MG63 (cell line): ENCODE measurements around the gene CDX1. TPM values are rescaled to one million over a fixed set of nuclear protein-coding genes. Genes with fewer than 3 reads are reported as not detected.

ENCODE experiments used
- DNase-seq: peaks from one replicate; pipeline ENCODE4 v3.0.0-alpha.2; 2020
- H3K27me3 ChIP-seq: fragments of 250-450 bp; sonication (Bioruptor Pico); 2 replicates; pipeline ENCODE4 v1.5.1; 2020; ENCODE audit warnings: mild to moderate bottlenecking, moderate library complexity
- H3K36me3 ChIP-seq: fragments of 250-450 bp; sonication (Bioruptor Pico); 2 replicates; pipeline ENCODE4 v1.5.1; 2020; ENCODE audit warnings: mild to moderate bottlenecking, moderate library complexity
- H3K4me3 ChIP-seq: fragments of 250-450 bp; sonication (Bioruptor Pico); 2 replicates; pipeline ENCODE4 v1.5.1; 2020; ENCODE audit warnings: mild to moderate bottlenecking, moderate library complexity
- H3K9me3 ChIP-seq: fragments of 250-450 bp; sonication (Bioruptor Pico); 2 replicates; pipeline ENCODE4 v1.5.1; 2020; ENCODE audit warnings: mild to moderate bottlenecking, moderate library complexity
- total RNA-seq: library from RNA; depleted of rRNA; stranded (reverse); fragments of >200 nt; shearing (Covaris generic); gene quantifications from 2 replicates; pipeline ENCODE4 v1.2.3, GENCODE V29; 2014; ENCODE audit warnings: low replicate concordance

CDX1 gene
- total RNA-seq, 1 experiment from 2014 or later: 0.07 TPM

DNA sequence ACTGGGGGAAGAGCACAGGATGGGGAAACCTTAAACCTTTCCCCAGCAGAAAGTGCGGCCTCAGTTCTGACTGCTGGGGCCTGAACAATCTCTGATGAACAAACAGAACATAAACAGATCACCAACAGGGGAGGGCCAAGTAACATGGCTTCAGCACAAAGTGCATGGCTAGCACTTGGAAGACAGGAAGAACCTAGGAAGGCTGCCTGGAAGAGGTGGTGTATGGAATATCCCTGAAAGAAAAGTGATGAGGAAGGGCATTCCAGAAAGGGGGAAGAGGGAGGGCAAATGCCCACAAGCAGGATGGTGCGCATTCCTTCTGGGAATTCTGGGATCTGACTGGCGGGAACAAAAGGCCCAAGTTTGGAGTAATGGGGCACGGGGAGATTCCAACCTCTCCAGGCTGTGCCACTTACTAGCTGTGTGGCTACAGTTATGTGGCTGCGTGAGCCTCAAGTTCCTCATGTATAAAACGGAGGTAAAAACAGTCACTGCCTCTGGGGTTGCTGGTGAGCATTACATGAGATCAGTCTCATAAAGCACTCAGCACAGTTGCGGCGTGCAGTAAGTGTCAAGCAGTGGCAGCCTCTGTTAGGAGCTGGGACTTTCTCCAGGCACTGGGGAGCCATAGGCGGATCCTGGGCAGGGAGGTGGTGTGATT, 12.5 kb upstream of the CDX1 start:
- Histone ChIP-seq H3K9me3 (no peaks in the 10 kb centered on the region), H3K4me3 (peak overlapping the region; percentile 40), H3K27me3 (no peaks in the 10 kb centered on the region), H3K36me3 (peaks cover 3% of the 10 kb centered on the region)
- no peak for DNase-seq

DNA sequence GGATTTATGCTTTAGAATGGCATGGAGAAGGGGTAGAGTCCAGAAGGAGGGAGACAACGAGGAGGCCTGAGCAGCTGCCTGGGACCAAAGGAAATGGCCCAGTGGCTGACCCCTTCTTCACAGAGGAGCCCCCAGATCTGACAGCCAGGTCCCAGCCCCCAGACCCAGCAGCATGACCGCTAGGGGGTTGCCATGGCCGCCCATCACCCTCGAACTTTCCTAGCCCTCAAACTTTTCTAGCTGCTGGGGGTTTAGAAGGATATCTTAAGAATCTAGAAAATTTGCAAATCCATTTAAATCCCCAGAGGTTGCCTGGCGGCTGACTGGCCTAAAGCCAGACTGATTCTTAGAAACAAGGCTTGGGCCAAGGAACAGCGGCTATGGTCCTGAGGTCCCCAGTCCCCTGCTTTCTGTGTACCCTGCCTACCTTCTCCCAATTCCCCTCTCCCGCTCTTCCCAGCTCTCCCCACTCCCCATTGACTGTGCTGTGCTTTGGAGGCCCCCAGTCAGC, 11.9 kb upstream of the CDX1 start:
- H3K4me3 ChIP-seq: peak overlapping the region; percentile 40
- H3K36me3 ChIP-seq: peaks cover 3% of the 10 kb centered on the region
- no peaks in the 10 kb centered on the region for H3K9me3 ChIP-seq
- DNase-seq: no peak
- H3K27me3 ChIP-seq: no peaks in the 10 kb centered on the region

DNA sequence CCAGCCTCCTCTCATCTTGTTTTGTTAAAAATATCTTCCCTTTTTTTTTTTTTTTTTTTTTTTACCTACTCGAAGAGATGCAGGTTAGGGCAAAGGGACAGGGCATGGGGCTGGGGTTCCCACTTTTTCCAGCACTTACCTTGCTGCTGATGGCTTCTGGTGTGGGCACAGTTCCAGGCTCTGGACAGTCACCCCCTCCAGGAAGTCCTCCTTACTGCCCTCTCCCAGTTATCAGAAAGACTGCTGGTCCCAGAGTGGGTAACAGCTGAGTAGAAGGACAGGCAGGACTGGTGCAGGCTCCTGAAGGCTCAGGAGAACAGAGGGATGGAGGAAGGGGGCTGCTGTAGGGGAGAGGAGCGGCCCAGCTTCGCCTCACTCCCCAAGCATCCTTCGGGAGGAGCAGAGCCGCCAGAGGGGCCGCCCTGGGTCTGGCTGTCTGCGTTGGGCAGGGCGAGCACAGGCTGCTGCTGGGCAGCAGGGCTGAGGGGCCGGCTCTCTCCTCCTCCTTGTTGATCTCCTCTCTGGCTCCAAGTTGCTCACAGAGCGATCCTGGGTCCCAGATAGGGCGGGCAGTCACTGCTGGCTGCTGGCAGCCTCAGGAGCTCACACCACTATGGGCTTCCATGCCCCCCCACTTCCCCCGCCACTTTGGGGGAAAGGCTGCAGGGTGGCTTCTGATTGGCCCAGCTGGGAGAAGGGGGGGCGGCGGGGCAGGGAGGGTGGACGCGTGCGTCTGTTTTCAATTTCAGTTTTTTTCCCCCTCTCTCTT, 11.1 kb upstream of the CDX1 start, which contains the start of gene PDGFRB:
PDGFRB (minus strand) TSS at position 588 of the 769 bp plus-strand sequence. CDS start 18,798 bp downstream, outside the sequence.
- DNase-seq: peak; percentile 91
- no peaks in the 10 kb centered on the region for H3K27me3 ChIP-seq
- peaks cover 3% of the 10 kb centered on the region for H3K36me3 ChIP-seq
- H3K9me3 ChIP-seq: no peaks in the 10 kb centered on the region
- H3K4me3 ChIP-seq: peak within 1 kb of the TSS; percentile 40

DNA sequence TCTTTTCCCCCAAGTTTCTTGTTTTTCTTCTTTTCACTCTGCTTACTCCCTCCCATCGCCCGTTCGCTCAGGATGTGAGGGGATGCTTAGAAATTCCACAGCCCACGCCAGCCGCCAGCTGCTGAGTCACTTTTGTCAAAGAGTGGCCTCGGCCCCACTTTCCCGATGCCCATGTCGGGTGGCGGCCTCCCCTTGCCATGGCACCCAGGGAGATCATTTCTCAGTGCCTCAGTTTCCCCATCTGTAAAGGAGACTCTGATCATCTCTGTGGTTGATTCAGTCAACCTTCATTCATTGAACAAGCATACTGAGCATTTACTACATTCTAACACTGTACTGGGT, 10.6 kb upstream of the CDX1 start:
- DNase-seq: no peak
- no peaks in the 10 kb centered on the region for H3K27me3 ChIP-seq
- peak overlapping the region; percentile 40 for H3K4me3 ChIP-seq
- no peaks in the 10 kb centered on the region for H3K9me3 ChIP-seq
- peaks cover 3% of the 10 kb centered on the region for H3K36me3 ChIP-seq

DNA sequence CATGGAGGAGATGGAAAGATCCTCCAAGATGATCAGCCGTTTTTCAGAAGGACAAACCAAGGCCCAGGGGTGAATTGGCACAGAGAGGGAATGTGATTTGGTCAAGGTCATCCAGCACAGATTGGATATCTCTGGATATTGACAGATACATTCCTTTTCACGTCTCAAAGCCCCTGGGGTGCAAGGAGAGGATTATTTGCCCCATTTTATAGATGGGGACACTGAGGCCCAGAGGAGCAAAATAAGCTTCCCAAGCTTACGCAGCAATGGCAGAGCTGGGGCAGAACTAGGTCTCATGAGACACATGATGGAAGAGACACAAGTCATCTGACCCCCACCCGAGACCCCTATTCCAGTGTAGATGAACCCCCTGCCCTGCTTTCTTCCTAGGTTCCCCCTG, 10.0 kb upstream of the CDX1 start:
- no peaks in the 10 kb centered on the region for H3K27me3 ChIP-seq
- H3K9me3 ChIP-seq: no peaks in the 10 kb centered on the region
- DNase-seq: no peak
- H3K4me3 ChIP-seq: no peak overlapping the region
- H3K36me3 ChIP-seq: peaks cover 3% of the 10 kb centered on the region

DNA sequence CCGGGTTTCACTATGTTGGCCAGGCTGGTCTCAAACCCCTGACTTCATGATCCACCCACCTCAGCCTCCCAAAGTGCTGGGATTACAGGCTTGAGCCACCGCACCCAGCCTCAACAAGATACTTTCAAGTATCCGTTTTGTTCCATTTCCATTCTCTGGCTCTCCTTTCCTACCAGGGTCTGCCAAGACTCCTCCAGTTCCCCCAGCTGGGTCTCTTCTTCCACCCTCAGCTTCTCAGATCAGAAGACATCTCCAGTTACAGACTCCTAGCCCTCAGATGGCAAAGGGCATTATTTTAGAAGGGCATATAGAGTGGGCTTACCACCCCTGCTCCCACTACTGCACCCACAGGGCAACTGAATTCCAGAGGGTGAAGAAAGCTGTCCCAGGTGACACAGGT, 9.4 kb upstream of the CDX1 start:
- Histone ChIP-seq H3K27me3 (no peaks in the 10 kb centered on the region), H3K9me3 (no peaks in the 10 kb centered on the region), H3K36me3 (peaks cover 3% of the 10 kb centered on the region), H3K4me3 (no peak overlapping the region)
- no peak for DNase-seq

DNA sequence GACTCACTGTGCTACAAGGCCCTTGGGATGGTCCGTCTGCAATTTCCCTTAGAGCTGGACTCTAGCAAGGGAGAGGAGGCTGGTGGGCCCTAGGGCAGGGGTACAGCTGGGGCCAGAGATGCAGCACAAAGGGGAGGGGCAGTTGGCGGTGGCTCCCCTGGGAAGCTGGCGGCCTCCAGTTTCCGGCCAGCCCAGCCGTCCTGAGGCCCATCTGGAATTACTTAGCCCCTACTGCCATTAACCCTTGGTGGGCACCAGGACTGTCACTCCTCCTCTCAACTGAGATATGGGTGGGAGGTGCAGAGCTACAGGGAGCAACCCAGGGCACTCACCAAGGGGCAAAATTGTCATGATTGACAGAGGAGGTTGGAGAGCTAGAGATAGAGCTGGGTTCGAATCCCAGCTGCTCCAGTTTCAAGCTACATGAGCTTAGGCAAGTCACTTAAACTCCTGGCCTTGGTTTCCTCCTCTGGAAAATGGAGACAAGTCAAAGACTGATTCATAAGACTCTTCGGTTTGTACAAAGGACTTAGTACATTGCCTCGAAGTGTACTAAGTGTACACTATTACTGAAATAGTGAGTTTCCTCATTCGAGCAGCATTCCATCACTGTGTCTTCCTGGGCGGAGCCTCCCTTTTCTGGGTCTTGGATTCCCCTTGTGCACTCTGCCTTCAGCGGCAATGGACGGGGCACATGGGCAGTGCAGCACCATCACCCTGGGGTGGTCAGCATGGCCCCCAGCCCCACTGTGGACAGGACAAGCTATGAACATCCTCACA, 8.2 kb upstream of the CDX1 start:
- Histone ChIP-seq H3K27me3 (no peaks in the 10 kb centered on the region), H3K36me3 (no peaks in the 10 kb centered on the region; the same call in 1 of the 2 replicates), H3K4me3 (no peak overlapping the region), H3K9me3 (no peaks in the 10 kb centered on the region)
- DNase-seq: no peak

DNA sequence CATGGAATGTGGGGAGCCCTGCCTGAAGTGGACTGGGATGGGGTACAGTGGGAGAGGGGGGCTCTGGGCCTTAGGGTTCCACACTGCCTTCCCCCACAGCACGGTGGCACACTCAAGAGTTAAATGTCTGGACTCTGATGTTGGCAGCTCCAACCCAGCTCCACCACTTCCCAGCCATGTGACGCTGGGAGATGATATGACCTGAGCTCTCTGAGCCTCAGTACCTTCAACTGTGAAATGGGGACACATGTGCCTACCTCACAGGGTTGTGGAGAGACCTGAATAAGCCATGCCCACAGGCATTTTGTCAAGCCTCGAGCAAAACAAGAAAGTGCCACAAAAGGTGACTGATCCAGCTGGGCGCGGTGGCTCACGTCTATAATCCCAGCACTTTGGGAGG, 7.5 kb upstream of the CDX1 start:
- Histone ChIP-seq H3K4me3 (no peak overlapping the region), H3K27me3 (no peaks in the 10 kb centered on the region)
- DNase-seq: no peak

DNA sequence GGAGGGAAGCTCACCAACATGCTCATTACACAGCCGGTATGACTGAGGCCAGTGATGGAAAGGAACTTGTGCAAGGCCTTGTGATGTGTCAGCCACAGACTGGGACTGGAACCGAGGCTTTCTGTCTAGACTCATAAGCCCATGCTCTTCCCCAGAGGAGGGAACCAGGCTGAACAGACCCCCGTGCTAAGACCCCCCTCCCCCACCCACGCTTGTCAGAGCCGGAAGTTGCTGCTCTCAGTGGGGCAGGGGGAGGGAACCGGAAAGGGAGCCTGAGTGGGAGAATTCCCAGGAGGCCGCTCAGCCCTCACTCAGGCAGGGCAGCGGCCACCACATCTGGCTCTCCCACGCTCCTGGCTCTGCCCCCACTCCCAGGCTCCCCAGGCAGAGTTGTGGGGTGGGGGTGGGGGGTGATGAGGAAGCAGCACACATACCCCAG, 6.8 kb upstream of the CDX1 start:
- H3K9me3 ChIP-seq: no peaks in the 10 kb centered on the region
- H3K36me3 ChIP-seq: no peaks in the 10 kb centered on the region
- DNase-seq: no peak
- no peak overlapping the region for H3K4me3 ChIP-seq
- no peaks in the 10 kb centered on the region for H3K27me3 ChIP-seq

More for the DNA sequence above, 7.5 kb upstream of the CDX1 start:
- Histone ChIP-seq H3K36me3 (no peaks in the 10 kb centered on the region; the same call in 1 of the 2 replicates), H3K9me3 (no peaks in the 10 kb centered on the region)

DNA sequence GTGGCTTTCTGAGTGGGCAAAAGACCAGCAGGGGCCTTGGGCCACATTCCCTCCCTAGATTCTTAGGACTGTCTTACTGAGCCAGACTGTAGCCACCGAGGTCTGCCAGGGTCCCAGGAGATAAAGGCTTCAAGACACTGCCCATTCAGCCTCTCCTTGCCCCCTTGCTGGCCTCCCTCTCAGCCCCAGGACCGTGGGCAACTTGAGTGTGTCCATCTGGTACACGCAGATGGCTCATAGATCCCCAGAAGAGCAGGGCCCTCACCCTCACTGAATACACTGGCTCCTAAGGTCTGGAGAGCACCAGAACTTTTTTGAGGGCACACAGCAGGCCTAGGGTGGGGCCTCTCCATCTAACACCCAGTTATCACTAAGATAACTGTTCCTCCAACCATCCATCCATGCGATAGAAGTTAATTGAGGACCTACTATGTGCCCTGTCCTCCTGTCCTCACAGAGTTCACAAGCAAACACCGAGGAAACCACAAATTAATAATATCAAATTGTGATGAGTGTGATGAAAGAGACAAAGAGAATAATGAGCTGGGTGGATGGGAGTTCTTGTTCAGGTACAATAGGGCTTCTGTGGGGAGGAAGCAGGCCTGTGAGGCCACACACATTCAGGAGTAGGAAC, 6.0 kb upstream of the CDX1 start:
- no peaks in the 10 kb centered on the region for H3K36me3 ChIP-seq
- H3K9me3 ChIP-seq: no peaks in the 10 kb centered on the region
- H3K27me3 ChIP-seq: no peaks in the 10 kb centered on the region
- no peak for DNase-seq
- no peak overlapping the region for H3K4me3 ChIP-seq

DNA sequence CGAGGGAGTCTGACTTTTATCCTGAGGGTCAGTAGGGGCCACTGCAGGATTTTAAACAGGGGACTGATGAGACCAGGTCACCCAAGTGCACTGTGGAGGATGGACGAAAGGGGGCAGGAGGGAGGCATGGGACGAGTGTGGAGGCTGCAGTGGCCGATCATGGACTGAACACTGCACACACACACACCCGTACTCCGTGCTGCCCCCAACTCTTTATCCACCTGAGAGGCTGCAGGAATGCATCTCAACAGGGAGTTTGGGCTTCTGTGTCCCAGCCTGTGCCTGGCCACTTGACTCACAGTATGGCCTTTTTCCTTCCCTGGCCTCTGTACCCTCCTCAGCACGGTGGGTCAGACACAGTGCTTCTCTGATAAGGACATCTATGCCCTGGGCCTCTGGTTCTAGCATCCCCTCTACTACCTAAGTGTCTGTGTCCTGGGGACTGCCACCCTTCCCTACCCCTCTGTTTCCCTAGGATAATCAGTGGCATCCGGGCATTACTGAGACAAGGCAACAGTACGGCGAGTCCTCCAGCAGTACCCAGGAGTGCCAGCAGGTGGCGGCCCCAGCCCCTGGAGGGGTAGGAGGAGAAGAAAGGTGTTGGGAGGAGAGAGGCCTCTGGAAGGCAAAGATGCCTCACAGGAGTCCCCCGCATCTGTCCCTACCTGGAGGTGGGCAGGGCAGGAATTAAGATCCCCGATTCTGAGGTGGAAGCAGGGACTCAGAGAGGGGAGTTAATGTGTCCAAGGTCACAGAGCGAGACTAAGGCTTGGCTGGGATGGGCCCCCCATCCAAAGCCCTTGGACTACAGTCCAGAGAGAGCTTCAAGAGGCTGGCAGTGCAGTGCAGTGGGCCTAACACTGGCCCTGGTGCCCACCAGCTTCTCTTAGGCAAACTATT, 5.1 kb upstream of the CDX1 start:
- no peaks in the 10 kb centered on the region for H3K27me3 ChIP-seq
- H3K9me3 ChIP-seq: no peaks in the 10 kb centered on the region
- DNase-seq: peak; percentile 85
- H3K4me3 ChIP-seq: no peak overlapping the region
- H3K36me3 ChIP-seq: no peaks in the 10 kb centered on the region

DNA sequence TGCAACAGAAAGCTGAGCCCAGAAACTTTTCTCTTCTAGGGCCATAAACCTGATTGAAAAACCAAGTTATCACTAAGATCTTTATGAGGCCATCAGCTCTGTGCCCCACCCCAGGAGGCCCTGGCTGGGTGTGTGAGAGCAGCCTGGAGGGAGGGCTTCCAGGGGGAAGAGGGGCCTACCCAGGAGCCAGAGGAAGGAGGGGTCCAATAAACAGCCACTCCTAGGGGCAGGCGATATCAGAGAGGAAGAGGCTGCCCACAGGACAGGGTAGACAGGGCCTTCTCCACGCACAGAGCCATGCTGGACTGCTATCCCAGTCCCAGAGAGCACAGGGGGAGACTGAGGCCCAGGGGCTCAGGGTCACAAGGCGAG, 4.5 kb upstream of the CDX1 start:
- H3K27me3 ChIP-seq: no peaks in the 10 kb centered on the region
- no peaks in the 10 kb centered on the region for H3K36me3 ChIP-seq
- no peaks in the 10 kb centered on the region for H3K9me3 ChIP-seq
- no peak overlapping the region for H3K4me3 ChIP-seq
- DNase-seq: no peak

DNA sequence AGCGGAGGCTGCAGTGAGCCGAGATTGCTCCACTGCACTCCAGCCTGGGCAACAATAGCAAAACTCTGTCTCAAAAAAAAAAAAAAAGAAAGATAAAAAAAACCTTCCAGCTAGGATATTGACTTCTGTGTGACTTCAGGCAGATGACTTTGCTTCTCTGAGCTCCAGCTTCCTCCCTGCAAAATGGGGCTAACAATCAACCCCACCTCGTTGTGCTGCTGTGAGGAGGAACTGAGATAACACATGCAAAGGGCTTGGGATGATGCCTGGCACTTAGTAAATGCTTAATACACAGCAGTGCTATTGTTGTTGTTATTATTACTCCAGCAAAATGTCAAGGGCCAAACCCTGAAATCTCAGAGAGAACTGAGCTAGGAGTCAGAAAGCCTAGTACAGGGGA, 3.5 kb upstream of the CDX1 start:
- H3K9me3 ChIP-seq: no peaks in the 10 kb centered on the region
- H3K4me3 ChIP-seq: no peak overlapping the region
- H3K36me3 ChIP-seq: no peaks in the 10 kb centered on the region
- no peaks in the 10 kb centered on the region for H3K27me3 ChIP-seq
- no peak for DNase-seq

DNA sequence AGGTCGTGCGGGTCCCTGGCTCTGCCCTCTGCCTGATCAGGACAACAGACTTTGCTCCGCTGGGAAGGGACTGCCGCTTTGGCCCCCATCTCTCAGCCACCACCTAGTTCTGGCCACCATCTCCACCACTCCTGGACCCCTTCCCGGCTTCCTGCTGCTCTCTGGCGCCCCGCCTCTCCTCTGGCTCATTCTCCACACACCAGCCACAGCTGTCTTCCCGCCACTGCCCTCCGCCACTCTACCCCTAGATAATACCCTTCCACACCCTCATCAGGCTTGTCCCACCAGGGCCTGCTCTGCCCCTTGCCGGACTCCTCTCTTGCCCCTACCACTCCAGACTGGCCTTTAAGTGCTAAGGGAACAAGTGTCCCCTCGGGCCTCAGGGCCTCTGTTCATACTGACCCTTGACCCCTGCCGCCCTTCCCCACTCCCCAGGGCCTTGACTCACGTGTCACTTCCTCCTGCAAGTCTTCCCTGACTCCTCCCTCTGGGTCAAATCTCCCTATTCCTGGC, 3.0 kb upstream of the CDX1 start:
- Histone ChIP-seq H3K36me3 (no peaks in the 10 kb centered on the region), H3K9me3 (no peaks in the 10 kb centered on the region), H3K27me3 (no peaks in the 10 kb centered on the region), H3K4me3 (no peak overlapping the region)
- DNase-seq: peak; percentile 97

DNA sequence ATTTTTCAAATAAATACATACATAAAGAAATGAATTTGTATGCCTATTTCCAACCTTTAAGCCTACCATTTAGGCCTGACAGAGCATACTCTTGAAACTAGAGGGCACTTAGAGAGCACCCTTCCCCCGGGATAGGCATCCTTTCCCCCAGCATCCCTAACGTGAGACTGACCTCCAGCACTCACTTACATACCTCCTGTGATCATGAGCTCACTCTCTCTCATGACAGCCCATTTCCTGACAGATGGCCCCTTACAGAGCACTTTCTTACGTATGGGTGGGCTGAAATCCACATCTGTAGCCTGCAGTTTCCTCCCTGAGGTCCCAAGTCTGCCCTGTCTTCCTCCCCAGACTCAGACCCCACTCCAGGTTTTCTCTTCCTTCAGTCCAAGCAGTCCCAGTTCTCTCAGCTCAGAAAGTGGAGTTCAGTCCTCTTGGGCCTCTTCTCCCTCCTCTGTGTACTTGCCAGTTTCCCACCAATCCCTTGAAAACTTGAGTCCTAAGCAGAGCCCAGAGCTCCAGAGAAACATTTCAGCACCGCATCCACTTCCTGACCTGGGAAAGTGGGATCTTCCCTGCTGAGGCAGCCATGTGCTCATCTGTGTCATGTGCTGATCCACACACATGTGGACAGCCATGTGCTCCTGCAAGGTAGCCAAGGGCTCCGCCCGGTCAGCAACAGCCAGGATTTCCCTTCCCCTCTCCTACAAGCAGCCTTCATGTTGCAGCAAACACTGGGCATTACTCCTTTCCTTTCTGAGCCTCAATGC, 2.2 kb upstream of the CDX1 start:
- no peak overlapping the region for H3K4me3 ChIP-seq
- no peaks in the 10 kb centered on the region for H3K27me3 ChIP-seq
- DNase-seq: peak; percentile 66
- H3K9me3 ChIP-seq: no peaks in the 10 kb centered on the region
- H3K36me3 ChIP-seq: no peaks in the 10 kb centered on the region
